ENCODE results near the gene ISY1.
A peak's percentile ranks its signal among the peaks of the same experiment; 100 is the strongest.

DNA sequence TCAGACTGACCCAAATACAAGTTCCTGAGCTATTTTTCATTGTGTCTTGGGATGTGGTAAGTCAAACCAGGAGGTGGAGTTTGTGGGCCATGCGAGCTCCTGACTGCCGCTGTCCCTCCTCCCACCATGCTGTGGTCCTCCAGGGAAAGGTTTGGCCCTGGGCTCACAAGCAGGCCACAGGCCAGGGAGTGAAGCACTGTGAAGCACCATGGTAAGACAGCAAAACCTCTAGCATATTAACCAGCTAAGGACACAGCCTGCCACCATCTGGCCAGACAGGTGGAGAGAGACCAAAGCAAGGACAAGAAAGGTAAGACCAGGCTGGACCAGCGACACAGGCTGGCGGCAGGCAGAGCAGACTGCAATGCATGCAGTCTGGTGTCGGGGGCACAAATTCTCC lies 54.5 kb downstream of the ISY1 start:
- TF ChIP-seq, protein P1, sequence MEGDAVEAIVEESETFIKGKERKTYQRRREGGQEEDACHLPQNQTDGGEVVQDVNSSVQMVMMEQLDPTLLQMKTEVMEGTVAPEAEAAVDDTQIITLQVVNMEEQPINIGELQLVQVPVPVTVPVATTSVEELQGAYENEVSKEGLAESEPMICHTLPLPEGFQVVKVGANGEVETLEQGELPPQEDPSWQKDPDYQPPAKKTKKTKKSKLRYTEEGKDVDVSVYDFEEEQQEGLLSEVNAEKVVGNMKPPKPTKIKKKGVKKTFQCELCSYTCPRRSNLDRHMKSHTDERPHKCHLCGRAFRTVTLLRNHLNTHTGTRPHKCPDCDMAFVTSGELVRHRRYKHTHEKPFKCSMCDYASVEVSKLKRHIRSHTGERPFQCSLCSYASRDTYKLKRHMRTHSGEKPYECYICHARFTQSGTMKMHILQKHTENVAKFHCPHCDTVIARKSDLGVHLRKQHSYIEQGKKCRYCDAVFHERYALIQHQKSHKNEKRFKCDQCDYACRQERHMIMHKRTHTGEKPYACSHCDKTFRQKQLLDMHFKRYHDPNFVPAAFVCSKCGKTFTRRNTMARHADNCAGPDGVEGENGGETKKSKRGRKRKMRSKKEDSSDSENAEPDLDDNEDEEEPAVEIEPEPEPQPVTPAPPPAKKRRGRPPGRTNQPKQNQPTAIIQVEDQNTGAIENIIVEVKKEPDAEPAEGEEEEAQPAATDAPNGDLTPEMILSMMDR (optimal IDR thresholded peaks at IDR 0.05 in 1 of 3, IDR thresholded peaks at IDR 0.05 in 1 of 3, conservative IDR thresholded peaks at IDR 0.05 in 1 of 3; ENCODE audit: extremely low read depth in 1 of 3, insufficient read depth in 2 of 3, low read length in 3 of 3) = peak in 1 of 3 experiments; percentile 10
- no peak for TF ChIP-seq EZH2 (IDR thresholded peaks at IDR 0.05; ENCODE audit: low read length)

Measured in keratinocyte (primary cell).